Inflammatory macrophage (primary cell): ENCODE results near the gene CPT1B.
"Not testable (repeated sequence)": the region's sequence is repeated elsewhere in the genome, so short reads cannot be mapped to it uniquely, and the experiment has no call there.

Experiments
- DNase-seq, 2 donors: peaks; one replicate each; pipeline ENCODE4 v3.0.0-alpha.2; 2020 to 2022
- total RNA-seq, 18 experiments: gene quantifications; one replicate each; lab custom pipeline; 2026; ENCODE audit warnings: mixed read lengths in 6 of 18, inconsistent platforms in 2 of 18; lab: John Stamatoyannopoulos, UW

The CPT1B gene
- 0.09 to 1.8 (median 0.50) reads per million in 18 experiments for total RNA-seq

DNA sequence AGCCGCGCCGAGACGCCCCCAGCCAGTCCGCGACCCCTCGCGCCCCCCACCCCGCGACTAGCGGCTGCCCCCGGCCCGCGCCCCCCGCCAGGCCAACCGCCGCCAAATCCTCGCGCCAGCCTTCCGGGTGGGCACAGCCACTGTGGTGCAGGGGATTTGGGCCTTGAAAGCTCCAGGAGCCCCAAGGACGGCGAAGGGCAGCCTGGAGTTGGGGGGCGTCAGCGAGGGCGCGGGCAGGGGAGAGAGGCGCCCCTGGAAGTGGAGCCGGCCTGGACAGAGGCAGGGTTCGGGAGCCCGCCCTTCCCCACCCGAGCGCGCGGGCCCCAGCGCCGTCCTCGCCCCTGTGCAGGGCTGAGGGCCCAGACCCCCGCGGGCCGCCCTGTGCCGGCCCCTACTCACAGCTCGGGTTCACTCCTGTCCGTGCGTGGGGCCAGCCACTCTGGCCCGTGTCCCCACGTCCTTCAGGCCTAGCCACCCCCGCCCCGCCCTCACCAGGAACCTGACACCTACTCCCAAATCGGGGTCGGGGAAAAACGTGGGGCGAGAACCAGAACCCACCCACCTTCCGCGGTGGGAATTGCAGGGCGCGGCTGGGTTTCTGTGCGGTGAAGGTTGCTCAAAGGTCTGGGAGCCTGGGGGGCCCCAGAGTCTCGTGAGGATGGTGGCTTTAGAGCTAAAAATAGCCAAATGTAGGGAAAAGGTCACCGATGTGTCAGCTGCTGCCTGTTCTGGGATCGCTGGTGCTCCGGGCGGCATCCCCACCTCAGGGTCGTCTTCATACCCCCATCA lies at the start of gene CPT1B:
TSS of gene CPT1B (minus strand) at position 441 of the 789 bp plus-strand sequence. CDS start 512 bp downstream, outside the sequence.
- DNase-seq: peak in 1 of 2 donors; percentile 15

GRCh38 chr22:50626850-50627641 lies 48.8 kb upstream of the CPT1B start:
- DNase-seq: no peak

DNA sequence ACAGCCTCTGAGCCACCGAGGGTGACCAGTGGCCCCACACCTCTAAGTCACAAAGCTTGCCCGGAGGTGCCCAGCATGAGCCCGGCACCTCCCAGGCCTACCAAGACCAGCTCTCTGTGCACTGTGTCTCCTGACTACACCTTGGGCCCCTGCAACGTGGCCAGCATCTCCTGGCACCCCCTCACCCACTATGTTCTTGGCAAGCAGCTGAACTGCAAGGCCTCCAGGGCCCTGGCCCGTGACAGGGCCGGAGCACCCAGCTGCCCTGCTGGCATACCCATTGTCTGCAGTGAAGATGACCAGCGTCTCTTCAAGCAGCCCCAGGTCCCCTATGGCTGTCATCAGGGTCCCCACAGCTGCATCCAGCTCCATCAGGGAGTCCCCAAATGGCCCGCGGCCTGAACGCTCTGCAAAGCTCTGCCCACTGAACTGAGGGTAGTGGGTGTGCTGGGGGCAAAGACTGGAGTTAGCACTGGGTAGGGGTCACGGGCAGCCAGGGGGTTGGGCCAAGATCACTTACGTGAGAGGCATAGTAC lies 48.2 kb upstream of the CPT1B start:
- DNase-seq: no peak

DNA sequence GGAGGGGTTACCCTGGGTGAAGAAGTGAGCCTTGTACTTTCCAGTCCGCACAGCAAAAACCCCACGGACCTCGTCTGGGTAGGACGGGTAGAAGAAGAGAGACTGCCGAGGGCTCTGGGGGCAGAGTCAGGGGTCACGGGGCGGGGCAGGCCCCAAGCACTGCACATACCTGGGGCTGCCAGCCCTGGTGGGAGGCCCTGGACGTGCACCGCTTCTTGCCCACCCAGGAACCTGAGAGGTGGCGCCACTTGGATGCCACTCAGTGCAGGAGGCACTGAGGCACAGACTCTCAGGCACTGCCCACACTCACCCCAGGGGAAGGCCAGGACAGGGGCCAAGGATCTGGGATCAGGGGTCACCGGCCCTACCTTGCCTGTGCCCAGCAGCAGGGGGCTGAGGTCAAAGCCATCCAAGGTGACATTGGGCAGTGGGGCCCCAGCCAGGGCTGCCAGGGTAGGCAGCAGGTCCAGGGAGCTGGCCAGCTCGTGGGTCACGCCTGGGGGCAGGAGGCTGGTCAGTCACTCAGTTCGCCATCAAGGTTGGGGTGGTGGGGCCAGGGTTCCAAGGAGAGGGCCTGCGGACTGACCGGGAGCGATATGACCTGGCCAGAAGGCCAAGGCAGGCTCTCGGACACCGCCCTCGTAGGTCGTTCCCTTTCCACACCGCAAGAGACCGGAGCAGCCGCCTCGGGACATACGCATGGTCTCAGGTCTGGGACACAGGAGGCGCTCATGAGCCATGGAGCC lies 47.5 kb upstream of the CPT1B start:
- no peak for DNase-seq

GRCh38 chr22:50625131-50625567 lies 46.9 kb upstream of the CPT1B start:
- DNase-seq: no peak

- no peak for DNase-seq
Measured at GRCh38 chr22:50624347-50625130, 46.3 kb upstream of the CPT1B start.

DNA sequence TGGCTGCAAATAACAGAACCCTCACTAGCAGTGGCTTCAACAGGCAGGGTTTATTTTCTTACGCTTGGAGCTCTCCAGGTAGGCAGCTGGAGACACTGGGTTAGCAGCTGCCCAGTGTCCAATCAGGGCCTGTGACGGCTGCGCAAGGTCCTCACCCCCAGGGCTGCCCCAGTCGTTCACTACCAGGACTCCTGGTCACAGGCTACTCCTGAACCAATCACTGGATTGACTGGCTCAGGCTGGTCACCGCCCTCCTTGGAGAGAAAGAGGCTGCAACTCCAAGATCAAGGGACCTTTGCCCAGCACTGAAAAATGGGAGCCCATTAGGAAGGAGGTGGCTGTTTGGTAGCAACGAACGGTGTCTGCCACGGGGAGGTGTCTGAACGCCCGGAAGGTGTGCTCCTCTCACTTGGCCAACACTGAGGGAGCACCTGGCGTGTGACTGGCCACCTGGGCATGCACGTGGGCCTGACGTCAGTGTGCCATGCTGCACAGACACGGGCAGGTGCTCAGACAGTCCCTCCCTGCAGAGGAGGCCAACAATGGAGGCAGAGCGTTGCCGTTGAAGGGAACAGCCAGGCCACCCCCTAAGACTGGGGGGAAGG lies 44.6 kb upstream of the CPT1B start:
- DNase-seq: no peak

DNA sequence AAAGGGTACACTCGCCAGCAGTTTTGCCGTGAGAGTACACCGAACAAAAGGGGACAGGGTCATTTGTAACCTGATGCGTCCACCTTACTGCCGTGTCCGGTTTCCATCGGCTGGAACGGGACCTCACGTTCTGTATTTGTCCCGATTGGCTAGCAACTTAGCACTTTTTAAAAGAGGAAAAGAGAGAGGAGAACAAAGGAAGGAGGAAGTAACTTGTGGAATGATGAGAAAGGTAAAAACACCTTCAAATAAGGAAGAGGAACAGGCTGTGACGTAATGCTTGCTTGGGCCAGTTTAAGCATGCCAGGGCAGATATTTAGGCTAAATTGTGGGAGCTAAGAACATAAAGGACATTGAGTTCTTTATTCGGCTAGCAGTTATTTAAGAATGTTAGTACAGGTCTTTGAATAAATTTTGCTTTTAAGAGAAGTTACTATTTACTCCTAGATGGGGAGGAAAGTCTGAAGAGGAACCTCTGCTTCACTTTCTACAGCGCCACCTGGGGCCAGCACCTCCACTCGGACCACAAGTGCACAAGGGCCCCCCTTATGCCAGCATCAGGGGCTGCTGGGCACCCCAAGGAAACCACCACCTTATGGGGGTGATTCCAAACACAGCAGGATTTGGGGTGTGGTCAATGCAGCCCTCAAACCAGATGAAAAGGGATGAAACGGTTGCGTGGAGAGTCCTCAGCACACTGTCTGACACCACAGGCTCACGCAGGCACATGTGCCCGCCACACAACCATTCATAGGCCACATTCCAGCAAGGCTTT lies 43.9 kb upstream of the CPT1B start:
- DNase-seq: peak in 1 of 2 donors; percentile 15

GRCh38 chr22:50621356-50621880 lies 43.2 kb upstream of the CPT1B start:
- peak; percentile 70 to 76 for DNase-seq

DNA sequence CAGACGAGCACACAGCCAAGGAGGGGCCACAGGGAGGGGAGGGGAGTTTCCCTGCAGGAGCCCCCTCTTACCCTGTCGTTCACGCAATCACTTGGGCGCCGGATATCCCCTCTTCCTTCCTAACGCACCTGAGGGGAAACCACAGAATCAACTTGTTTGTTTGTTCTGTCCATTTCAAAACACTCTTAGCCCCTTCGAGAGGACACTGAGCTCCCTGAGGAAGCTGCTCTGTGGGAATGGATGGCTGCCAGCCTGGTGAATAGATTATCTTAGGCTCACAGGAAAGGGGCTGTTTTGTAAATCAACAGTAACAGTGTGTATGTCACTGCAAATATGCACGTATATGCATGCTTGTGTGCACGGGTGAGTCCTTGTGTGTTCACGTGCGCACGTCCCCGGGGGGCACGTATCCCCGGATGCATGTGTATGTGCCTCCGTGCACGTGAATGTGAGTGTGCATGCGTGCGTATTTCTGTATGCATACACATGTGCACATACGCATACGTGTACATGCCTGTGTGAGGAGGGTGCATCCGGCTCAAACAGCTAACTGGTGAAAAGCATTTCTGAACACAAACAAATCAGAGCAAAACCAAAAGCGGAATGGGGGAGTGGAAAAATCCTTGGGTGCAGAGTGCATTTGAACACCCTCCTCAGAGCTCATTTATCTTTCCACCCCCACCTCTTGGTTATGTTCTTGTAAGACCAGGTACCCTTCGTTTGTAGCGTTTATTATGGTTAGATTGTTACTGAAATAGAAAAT lies 42.5 kb upstream of the CPT1B start:
- peak in 1 of 2 donors; percentile 3 for DNase-seq

- not testable (repeated sequence) for DNase-seq
Measured at GRCh38 chr22:50614296-50614695, 36.1 kb upstream of the CPT1B start.

DNA sequence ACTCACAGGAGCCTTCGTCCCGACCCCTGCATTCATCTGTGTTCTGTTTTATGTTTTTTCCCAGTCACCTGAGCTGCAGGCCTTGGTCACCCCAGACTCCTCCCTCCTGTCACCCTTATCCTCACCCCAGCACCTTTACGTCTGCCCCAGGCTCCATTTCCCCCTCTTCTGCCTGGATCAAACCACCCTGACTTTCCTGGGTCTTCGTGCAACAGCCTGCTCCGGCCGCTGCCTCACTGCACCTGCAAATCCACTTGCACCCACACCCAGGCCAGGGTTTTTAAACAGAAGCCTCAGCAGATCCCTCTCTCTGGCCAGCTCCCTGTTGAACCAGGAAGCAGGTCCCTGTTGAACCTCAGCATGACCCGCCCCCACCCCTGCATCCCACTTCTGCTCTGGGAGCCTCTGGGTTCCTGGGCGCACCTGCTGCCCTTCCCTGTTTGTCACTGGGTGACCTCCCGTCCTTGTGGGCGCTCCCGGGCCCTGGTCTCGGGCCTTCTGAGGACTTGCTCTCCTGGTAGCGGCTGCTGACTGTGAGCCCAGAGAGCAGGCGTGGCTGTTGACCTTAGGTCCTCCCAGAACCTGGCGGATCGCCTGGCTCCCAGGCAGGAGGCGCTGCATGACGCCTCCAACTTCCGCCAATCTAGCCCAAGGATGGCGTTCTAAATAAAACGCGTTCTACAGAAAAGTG lies 35.2 kb upstream of the CPT1B start:
- DNase-seq: no peak

- no peak for DNase-seq
Measured at GRCh38 chr22:50612528-50613221, 34.4 kb upstream of the CPT1B start.

- no peak for DNase-seq
Measured at GRCh38 chr22:50612168-50612527, 33.9 kb upstream of the CPT1B start.

DNA sequence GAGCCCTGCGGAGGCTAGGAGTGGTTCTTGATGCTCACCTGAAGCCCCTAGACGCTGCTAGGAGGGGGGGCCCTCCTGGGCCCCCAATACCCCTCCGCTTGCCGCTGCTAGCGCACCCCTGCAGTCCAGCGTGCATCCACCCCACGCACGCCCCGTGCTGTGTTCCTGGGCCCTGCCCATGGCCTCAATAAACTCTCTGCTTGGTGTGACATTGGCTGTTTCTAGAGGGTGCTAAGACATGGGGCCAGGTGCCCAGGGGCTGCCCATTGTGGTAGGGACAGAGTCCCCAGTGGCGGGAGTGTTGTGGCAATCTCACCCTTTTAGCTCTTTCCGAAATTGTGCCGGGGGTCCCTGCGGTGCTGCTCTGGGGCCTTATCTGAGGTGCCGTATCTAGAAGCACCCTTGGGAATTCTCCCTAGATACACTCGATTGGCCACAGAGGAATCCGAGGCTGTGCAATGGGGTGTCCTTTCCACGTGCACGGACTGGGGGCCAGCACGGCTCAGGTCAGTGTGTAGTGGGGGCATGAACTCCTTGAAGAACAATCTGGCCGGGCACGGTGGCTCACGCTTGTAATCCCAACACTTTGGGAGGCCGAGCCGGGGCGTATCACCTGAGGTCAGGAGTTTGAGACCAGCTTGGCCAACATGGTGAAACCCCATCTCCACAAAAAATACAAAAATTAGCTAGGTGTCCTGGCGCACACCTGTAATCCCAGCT lies 33.3 kb upstream of the CPT1B start:
- DNase-seq: no peak

DNA sequence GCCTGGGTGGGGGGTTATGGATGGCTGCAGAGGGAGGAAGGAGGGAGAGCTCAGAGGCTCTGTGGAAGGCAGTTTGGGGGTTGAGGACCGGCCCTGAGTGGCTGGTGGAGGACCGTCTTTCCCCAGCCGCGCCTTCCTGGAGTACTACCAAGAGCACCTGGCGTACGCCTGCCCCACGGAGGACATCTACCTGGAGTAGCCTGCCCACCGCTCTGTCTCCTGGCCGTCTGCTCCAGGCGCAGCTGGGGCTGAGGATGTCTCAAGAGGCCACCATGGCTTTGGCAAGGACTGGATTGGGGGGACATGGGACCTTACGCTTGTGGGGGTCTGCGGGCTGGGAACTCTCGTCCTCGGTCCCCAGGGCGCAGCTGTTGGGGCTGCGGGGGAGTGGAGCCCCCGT lies 32.4 kb upstream of the CPT1B start:
- no peak for DNase-seq

- no peak for DNase-seq
Measured at GRCh38 chr22:50610041-50610451, 31.8 kb upstream of the CPT1B start.

- DNase-seq: no peak
Measured at GRCh38 chr22:50609599-50609998, 31.4 kb upstream of the CPT1B start.
